Activated CD4-positive, alpha-beta T cell treated with anti-CD3 and anti-CD28 coated beads, Interleukin-2, amount 50 U/mL, for 16 hours (primary cell): ENCODE measurements around the gene MAPK10.
A peak's percentile ranks its signal among the peaks of the same experiment; 100 is the strongest.
"Not testable (repeated sequence)": the region's sequence is repeated elsewhere in the genome, so short reads cannot be mapped to it uniquely, and the experiment has no call there.

Experiments
- DNase-seq: peaks from one replicate; pipeline ENCODE4 v3.0.0-alpha.2; 2020

Gene MAPK10

GRCh38 chr4:86099348-86099747 lies 260.5 kb downstream of the MAPK10 start:
- DNase-seq: no peak

GRCh38 chr4:86098691-86099090 lies 261.2 kb downstream of the MAPK10 start:
- DNase-seq: no peak

GRCh38 chr4:86096373-86096772 lies 263.5 kb downstream of the MAPK10 start:
- no peak for DNase-seq

- DNase-seq: no peak
Observed at GRCh38 chr4:86092684-86093083, 267.2 kb downstream of the MAPK10 start.

- no peak for DNase-seq
Observed at GRCh38 chr4:86091201-86091600, 268.7 kb downstream of the MAPK10 start.

GRCh38 chr4:86089781-86090323 lies 270.0 kb downstream of the MAPK10 start:
- no peak for DNase-seq

- no peak for DNase-seq
Observed at GRCh38 chr4:86089053-86089452, 270.8 kb downstream of the MAPK10 start.

- not testable (repeated sequence) for DNase-seq
Observed at GRCh38 chr4:86075796-86076195, 284.1 kb downstream of the MAPK10 start.

- DNase-seq: no peak
Observed at GRCh38 chr4:86060341-86060740, 299.5 kb downstream of the MAPK10 start.

GRCh38 chr4:86058621-86059020 lies 301.2 kb downstream of the MAPK10 start:
- no peak for DNase-seq

- peak; percentile 2 for DNase-seq
Observed at GRCh38 chr4:86055898-86056297, 304.0 kb downstream of the MAPK10 start.

GRCh38 chr4:86054286-86055032 lies 305.4 kb downstream of the MAPK10 start:
- DNase-seq: no peak

- DNase-seq: no peak
Observed at GRCh38 chr4:86050496-86050895, 309.4 kb downstream of the MAPK10 start.

GRCh38 chr4:86048426-86048825 lies 311.4 kb downstream of the MAPK10 start:
- no peak for DNase-seq

GRCh38 chr4:86044593-86044985 lies 315.3 kb downstream of the MAPK10 start:
- no peak for DNase-seq

GRCh38 chr4:86043755-86044592 lies 315.9 kb downstream of the MAPK10 start:
- DNase-seq: peak; percentile 29

- no peak for DNase-seq
Observed at GRCh38 chr4:86038037-86038436, 321.8 kb downstream of the MAPK10 start.

- no peak for DNase-seq
Observed at GRCh38 chr4:86036736-86037135, 323.1 kb downstream of the MAPK10 start.

GRCh38 chr4:86035688-86036087 lies 324.2 kb downstream of the MAPK10 start:
- no peak for DNase-seq

- DNase-seq: no peak
Observed at GRCh38 chr4:86034616-86035015, 325.2 kb downstream of the MAPK10 start.

GRCh38 chr4:86033171-86033570 lies 326.7 kb downstream of the MAPK10 start:
- DNase-seq: no peak

- no peak for DNase-seq
Observed at GRCh38 chr4:86032476-86033022, 327.3 kb downstream of the MAPK10 start.

- no peak for DNase-seq
Observed at GRCh38 chr4:86031927-86032326, 327.9 kb downstream of the MAPK10 start.

- no peak for DNase-seq
Observed at GRCh38 chr4:86026720-86027119, 333.1 kb downstream of the MAPK10 start.
